GM10248 (cell line): ENCODE results near the gene HJURP.

Experiments used
- CTCF ChIA-PET: fragments of 300-600 bp; sonication (Branson Sonifier 250); formaldehyde crosslinking; extraction: SDS; loops from one replicate; lab custom pipeline; 2021; ENCODE audit warnings: antibody characterized with exemption; lab: Yijun Ruan, JAX
- POLR2A ChIA-PET: fragments of 350-650 bp; sonication (Branson Sonifier 250); formaldehyde crosslinking; extraction: SDS; loops from one replicate; lab custom pipeline; 2020; ENCODE audit warnings: antibody characterized with exemption; lab: Yijun Ruan, JAX
- DNase-seq: peaks from one replicate; pipeline ENCODE4 v3.0.0; 2012; ENCODE audit errors: extremely low spot score
- TF ChIP-seq, protein P1 (sequence below): IDR thresholded peaks from 2 replicates; pipeline ENCODE4 v1.5.1; 2012; ENCODE audit warnings: mild to moderate bottlenecking, low read depth; ENCODE audit errors: extremely low read depth, missing control alignments, control extremely low read depth

Gene HJURP

DNA sequence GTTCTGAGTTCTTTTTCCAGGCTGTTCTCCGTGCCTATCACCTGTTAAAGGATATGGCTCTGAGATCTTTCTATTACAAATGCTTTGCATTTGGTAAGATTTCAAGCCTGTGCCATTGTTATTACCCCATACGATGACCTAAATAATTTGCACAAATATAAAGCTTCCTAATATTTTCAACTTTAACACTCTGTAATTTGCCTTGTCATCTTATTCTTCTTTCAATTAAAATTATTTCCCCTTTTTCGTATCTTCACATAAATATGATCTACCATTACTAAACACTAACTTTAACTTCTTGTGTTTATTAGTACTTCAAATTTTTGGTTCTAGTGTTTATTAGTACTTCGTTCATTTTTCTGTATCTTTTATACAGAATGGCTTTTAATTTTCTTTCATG lies 17.1 kb upstream of the HJURP start:
- no peak for DNase-seq
- ChIA-PET CTCF (interaction anchor here (2.0 kb wide), 1 partner anchor 14 kb away, joined by 6 read pairs; no protein-coding TSS in a partner anchor), POLR2A (no interaction called here)
- TF ChIP-seq, protein P1, sequence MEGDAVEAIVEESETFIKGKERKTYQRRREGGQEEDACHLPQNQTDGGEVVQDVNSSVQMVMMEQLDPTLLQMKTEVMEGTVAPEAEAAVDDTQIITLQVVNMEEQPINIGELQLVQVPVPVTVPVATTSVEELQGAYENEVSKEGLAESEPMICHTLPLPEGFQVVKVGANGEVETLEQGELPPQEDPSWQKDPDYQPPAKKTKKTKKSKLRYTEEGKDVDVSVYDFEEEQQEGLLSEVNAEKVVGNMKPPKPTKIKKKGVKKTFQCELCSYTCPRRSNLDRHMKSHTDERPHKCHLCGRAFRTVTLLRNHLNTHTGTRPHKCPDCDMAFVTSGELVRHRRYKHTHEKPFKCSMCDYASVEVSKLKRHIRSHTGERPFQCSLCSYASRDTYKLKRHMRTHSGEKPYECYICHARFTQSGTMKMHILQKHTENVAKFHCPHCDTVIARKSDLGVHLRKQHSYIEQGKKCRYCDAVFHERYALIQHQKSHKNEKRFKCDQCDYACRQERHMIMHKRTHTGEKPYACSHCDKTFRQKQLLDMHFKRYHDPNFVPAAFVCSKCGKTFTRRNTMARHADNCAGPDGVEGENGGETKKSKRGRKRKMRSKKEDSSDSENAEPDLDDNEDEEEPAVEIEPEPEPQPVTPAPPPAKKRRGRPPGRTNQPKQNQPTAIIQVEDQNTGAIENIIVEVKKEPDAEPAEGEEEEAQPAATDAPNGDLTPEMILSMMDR: no peak

DNA sequence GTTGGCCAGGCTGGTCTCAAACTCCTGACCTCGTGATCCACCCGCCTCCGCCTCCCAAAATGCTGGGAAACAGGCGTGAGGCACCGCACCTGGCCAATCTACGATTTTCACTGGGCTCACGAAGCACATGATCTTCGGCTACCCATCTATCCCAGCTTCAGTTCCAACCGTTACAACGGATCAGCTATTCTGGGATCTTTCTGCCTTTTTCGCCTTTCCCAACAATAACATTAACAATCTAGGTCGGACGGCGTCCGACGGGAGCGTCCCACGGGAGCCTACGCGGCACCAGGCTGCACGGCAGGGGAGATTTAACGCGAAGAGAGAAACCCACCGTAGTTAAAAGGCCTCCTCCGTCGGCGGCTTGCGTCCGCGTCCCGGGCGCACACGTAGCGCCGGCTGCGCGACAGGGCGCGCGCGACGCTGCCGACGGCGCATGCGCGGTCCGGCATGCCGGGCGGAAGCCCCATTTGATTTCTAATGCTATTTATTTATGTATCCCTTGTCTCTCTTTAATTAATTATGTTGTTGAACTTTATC lies 13.7 kb upstream of the HJURP start, which contains the start of gene MSL3B:
Gene MSL3B (minus strand): TSS at position 394 of the 540 bp plus-strand sequence.
- TF ChIP-seq, protein P1: no peak
- peak; percentile 89 for DNase-seq
- ChIA-PET POLR2A (no interaction called here), CTCF (interaction anchor here (1.7 kb wide), 1 partner anchor 10 kb away, joined by 10 read pairs; no protein-coding TSS in a partner anchor)

DNA sequence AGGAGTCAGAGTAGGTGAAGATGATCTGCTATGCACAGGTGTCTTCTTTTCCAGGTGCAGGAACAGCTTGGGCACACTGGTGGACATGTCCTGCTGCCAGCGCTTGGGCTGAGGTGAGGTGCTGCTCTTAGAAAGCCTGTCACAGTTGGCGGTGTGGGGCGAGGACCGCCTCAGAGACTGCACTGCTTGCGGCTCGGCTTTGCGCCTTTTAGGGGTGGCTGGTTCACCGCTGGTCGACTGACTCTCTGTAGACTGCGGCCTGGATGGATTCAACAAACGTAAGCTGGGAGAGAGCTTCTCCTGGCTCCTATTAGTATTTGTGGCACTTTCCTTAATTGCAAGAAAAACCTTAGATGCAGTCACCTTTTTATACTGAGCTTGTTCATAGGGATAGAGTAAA lies 12.1 kb upstream of the HJURP start:
- ChIA-PET POLR2A (no interaction called here), CTCF (interaction anchor here (1.4 kb wide), 1 partner anchor 14 kb away, joined by 3 read pairs; no protein-coding TSS in a partner anchor)
- TF ChIP-seq, protein P1: no peak
- DNase-seq: no peak

DNA sequence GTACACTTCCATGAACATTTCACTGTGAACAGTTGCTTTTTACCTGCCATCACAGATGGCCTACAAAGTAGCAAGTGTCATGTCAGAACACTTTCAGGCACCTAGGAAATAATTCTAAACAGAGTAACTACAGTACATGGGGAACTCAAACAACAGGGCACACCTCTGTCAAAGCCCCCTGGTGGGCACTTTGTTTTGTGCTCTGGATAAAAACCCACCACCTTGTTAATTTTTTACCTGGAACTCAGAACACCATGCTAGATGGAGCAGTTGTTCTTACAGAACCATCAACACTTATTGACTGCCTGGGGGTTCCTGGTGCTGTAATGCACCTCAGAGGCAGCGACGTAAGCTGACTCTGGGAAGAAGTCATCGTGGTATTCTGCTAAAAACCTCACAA lies 11.5 kb upstream of the HJURP start:
- CTCF ChIA-PET: interaction anchor here (0.8 to 1.4 kb wide), 2 partner anchors 9 to 13 kb away, joined by 3 read pairs; no protein-coding TSS in a partner anchor
- TF ChIP-seq, protein P1: no peak
- POLR2A ChIA-PET: no interaction called here
- no peak for DNase-seq

DNA sequence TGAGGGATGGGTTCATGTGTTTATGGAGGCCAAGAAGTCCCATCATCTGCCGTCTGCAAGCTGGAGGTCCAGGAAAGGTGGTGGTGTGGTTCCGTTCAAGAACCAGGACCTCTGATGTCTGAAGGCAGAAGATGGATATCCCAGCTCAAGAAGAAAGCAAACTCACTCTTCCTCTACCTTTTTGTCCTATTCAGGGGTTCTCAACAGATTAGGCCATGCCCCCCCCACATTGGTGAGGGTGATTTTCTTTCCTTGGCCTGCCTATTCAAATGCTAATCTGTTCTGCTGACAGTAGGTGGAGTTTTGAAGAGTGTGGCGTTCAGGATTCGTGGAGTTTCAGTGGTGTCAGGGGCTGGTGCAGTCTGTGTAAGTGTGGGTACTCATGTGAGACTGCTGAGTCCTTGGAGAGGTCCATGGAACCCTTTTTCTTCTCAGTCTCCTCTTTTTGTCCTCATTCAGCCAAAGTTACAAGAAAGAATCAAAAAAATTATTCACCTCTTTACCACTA lies 8.0 kb upstream of the HJURP start:
- ChIA-PET CTCF (no interaction called here), POLR2A (no interaction called here)
- no peak for DNase-seq
- TF ChIP-seq, protein P1: no peak

DNA sequence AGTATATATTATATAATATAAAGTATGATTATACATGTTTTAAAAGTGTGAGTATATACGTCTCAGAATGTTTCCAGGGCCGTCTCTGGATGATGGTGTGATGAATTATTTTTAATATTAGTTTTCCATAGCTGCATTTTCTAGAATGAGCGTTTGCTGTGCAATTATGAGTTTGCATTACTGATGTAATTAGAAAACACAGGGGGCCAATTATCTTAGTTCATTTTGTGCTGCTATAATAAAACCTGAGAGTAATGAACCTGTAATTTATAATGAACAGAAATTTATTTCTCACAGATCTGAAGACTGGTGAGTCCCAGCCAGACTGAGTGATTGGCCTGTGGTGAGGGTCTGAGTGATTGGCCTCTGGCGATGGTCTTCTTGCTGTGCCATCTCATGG lies 4.0 kb upstream of the HJURP start:
- ChIA-PET CTCF (interaction anchor here (0.7 to 2.5 kb wide), 13 partner anchors 9 to 643 kb away, joined by 3 to 19 read pairs (median 4); partner anchors contain the start of genes MSL3B and TRPM8), POLR2A (no interaction called here)
- TF ChIP-seq, protein P1: no peak
- DNase-seq: no peak
